NCI-H1417 treated with DMSO at 0.1 percent for 48 hours (cell line): ENCODE results near the gene CDKN2AIP.

Experiments
- DNase-seq: peaks from one replicate; lab custom pipeline; 2025; lab: John Stamatoyannopoulos, UW

The CDKN2AIP gene

GRCh38 chr4:183495184-183495583, 50.7 kb downstream of the CDKN2AIP start:
- no peak for DNase-seq
